Stimulated activated CD8-positive, alpha-beta memory T cell treated with anti-CD3 and anti-CD28 coated beads, Interleukin-12 subunit alpha, Interleukin-12 subunit beta, amount 100 ng/mL, for 24 hours (primary cell): ENCODE results near the gene FSTL5.

Source experiments
- DNase-seq: peaks from one replicate; pipeline ENCODE4 v3.0.0-alpha.2; 2020; ENCODE audit errors: extremely low read depth

FSTL5 gene

DNA sequence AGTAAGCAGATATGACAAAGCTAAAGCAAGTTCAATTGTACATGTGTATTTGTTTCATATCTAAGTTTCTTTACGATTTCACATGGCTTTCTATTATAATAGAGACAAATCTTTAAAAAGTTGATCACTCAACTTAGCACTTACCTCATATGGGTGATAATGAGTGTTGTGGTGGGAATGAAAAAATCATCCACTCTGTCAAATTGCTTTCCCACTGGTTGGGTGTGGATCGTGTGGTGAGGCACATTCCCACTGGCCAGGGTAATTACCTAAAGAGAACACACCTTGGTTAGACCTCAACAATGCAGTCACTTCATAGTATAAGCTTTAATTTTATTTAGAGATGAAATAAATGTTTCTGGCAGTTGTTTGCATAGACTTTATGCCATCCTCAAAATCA, 708.9 kb downstream of the FSTL5 start:
- DNase-seq = no peak

DNA sequence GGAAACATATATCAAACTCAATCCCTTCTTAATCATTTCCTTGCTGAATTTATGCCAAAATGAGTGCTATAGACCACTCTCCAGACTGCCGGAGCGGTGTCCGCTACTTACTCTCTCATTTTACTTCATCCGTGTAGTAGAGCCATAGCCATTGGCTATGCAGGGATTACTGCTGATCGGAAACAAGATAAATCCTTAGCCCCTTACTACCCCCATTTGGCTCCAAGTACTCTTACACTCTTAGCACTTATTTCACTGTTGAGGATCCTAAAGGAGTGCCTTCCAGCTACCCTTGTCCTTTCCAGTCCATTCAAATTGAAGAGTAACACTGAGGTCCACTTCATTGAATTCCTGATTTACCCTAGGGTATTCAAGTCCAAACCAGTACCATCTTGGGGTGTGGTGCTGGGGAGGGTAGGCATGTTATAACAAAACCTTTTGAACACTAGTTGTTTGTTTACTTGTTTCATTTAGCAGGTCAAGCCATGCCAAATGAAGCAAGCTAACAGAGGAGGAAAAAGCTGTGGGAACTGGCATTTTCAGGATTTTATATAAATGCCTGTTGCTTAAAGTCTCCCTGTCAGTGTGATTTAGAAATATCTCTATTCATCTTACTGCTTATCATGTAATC, 715.1 kb downstream of the FSTL5 start:
- DNase-seq = no peak

DNA sequence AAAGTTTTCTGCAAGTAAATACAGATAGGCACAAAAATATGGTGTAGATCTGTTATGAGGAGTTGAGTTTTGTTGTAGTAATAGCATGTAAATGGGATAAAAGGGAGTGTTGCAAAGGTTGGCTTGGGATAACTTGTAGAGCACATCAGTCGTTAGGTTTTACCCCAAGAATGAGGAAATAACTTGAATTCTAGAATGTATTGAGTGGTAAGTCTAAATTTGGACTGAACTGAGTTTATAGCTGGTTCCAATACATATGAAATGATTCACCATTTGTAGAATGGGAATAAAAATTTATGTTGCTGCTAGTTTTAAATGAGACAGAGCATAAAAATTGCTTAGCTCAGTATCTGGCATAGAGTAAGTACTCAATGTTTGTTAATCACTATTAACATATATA, 719.2 kb downstream of the FSTL5 start:
- DNase-seq = no peak

DNA sequence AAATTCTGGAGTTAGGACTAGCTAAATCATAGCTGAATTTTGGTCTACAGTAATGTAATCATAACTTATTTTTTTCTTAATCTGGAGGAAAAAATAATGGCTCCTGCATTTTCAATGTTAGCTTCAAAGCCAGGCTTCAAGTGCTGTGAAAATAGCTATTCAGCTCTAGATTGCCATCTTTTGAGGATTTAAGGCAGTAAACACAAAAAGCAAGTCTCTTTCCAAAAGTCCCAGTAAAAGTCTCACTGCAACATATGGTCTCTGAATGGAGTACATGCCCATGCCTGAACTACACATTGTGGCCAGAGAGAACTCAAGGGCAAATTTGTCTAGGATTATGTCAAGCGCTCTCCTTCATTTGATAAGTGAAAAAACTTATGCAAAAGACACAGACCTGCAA, 720.9 kb downstream of the FSTL5 start:
- DNase-seq = no peak

DNA sequence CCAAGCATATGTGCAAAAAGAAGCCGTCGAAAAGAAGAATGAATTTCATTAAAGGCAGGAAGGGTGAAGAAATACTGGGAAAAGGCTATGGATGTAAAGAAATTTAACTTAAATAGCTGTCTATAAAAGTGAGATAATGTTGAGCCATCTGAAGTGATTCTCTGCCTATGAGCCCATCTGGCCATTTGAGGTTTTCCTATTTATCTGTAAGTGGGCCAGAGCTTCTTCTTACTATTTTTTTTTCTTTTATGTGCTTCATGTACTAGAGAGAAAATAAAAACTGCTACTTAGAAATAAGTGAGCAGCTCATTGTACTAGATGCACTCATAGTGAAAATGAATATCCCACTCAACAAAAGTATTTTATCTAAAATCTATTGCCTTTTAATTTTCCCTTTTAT, 725.7 kb downstream of the FSTL5 start:
- no peak for DNase-seq

DNA sequence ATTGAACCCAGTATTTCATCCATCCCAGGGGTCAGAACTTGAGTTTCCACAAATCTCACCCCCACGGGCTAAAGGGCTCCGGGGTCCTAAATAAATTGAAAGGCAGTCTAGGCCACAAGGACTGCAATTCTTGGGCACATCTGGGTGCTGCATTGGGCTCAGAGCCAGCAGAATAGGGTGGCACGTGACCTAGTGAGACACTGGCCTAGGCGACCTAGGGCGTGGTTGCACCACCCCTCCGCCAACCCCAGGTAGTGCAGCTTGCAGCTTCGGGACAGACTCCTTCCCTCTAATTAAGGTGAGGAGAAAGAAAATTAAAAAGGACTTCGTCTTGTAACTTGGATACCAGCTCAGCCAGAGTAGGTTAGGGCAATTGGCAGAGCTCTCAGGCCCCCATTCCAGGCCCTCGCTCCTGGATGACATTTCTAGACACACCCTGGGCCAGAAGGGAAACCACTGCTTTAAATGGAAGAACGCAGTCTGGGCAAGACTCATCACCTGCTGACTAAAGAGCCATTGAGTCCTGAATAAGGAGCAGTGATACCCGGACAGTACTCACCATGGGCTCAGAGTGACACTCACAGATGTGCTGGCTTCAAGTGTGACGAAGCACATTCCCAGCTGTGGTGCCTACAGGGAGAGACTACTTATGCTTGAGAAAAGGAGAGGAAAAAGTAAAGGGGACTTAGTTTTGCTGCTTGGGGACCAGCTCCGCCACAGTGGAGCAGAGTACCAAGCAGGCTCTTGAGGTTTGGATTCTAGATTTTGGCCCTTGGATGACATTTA, 735.4 kb downstream of the FSTL5 start:
- no peak for DNase-seq

DNA sequence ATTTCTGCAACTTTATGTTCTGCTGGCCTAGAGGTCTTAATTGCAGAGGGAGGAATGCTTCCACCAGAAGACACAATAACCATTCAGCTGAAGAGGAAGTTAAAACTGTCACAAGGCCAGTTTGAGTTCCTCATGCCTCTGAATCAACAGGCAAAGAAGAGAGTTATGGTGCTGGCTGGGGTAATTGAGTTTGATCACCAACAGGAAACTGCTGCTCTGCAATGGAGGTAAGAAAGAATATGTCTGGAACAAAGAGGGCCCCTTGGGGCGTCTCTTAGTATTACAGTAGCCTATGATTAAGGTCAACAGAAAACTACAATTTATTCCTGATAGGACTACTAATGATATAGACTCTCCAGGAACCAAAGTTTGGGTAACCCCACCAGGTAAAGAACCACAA, 744.0 kb downstream of the FSTL5 start:
- DNase-seq = no peak

GRCh38 chr4:161411901-161412300, 751.9 kb downstream of the FSTL5 start:
- DNase-seq = no peak

- DNase-seq = no peak
These were observed 759.3 kb downstream of the FSTL5 start for GRCh38 chr4:161404346-161405110.

GRCh38 chr4:161403781-161404180, 760.0 kb downstream of the FSTL5 start:
- DNase-seq = no peak

GRCh38 chr4:161393602-161394001, 770.2 kb downstream of the FSTL5 start:
- DNase-seq = no peak

- no peak for DNase-seq
These were observed 781.1 kb downstream of the FSTL5 start for GRCh38 chr4:161382655-161383054.

DNA sequence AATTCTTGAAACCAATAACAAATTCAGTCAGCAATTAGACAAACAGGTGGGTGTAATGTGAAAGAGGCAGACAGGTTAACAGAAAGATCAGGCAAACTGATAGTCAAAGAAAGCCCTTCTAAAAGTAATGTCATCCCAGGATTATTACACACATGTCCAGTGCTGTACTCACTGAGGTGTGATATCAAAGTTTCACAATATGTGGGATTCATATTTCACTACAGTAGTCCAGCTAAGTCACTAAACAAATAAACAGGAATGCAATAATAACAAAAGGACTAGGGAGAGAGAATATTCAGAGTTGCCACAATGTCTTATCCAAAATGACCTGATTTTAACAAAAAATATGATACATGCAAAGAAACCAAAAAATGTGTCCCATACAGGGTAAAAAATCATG, 787.5 kb downstream of the FSTL5 start:
- DNase-seq = no peak

DNA sequence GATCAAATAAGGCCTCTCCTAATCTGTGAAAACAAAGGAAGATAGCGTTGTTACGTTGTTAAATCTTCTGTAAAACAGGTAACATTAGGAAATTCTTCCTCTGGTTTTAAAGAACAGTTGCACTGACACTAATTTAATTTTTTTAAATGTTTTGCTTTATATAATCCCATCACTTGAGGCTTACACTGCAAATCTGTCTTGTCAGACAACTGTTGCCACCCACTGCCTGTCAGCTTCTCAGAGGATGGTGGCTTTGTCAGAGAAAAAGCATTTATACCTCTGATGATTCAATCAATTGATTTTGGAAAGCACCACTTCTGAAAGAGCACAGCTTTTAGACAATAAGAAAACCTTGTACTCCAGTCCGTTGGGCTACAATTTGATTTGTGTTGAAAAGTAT, 799.1 kb downstream of the FSTL5 start:
- DNase-seq = no peak

GRCh38 chr4:161360982-161361381, 802.8 kb downstream of the FSTL5 start:
- DNase-seq = no peak

DNA sequence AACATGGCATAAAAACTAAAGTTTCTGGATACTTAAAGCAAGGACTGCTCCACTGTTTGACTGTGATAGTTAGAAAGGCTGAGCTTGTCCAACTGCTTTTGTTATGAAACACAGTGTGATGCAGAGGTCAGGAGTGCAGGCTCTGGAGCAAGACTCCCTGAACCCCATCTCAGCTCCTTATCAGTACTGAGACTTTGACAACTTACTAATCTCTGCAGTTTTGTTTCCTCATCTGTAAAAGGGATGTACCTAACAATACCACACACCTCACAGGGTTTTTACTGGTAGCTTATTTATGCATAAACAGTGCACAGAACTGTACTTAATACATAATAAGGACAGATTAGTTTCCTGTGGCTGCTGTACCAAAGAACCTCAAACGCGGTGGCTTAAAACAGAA, 804.3 kb downstream of the FSTL5 start:
- no peak for DNase-seq

DNA sequence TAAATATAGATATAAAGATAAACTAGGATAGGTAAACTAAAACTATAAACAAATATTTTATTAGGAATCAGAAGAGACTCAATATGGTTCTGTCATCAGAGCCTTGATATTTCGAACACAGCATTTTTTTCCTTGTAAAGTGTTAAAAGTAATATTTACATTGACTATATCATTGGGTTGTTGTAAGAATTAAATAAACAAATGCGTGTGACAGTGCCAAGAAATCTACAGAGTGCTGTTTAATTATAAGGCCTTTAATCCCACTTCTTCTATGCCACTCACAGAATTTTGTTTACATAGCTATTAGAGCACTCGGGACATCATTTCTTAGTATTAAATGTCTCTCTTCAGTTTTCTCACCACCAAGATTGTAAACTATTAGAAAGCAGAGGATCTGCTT, 807.4 kb downstream of the FSTL5 start:
- DNase-seq = no peak

DNA sequence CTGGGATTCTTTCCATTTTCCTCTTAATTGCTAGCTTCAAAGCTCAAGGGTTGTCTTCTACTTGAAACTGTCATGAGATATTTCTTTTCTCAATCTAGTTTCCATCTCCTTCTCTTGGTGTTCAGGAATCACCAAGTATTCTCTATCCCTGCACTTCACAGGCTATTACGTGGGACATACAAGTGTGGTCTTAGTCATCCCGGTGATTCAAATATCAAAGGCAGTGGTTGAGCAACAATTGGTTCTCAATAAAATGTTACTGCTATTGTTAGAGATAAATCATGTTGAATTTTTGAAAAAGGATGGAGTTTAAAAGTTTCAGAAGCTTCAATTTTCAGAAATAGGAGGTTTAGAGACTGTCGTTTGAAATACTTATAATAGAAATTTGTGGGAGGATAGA, 812.9 kb downstream of the FSTL5 start:
- DNase-seq = no peak

- no peak for DNase-seq
These were observed 818.1 kb downstream of the FSTL5 start for GRCh38 chr4:161345741-161346140.

GRCh38 chr4:161343569-161343950, 820.2 kb downstream of the FSTL5 start:
- no peak for DNase-seq

DNA sequence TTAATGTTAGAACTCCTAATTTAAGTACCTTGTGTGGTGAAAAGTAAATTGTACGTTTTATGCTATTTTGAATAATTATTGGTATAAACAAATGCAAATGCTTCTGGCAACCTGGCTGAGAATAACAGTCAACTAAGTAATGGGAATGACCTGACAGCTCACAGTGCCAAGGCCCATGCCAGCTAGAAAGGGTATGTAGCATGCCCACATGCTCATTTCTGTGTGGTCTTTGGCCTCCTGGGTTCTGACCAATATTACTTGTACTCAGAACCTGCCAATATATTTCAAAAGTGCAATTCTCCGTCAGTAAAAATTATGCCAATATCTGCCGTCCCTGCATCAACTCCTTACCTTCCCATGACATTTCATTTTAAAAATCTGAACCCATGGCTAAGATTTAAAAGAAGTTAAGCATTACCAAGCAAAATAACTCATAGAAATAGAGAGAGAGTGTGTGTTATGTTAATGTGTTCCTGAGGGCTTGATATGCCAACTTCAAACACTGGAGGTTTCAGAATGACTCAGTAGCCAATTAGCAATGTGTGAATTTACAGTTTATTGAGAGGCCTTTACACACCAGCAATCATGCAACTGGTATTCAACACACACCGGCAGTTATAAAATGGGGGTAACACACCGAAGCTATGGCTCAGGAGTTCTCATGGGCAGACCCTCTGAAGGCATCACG, 820.8 kb downstream of the FSTL5 start:
- no peak for DNase-seq

DNA sequence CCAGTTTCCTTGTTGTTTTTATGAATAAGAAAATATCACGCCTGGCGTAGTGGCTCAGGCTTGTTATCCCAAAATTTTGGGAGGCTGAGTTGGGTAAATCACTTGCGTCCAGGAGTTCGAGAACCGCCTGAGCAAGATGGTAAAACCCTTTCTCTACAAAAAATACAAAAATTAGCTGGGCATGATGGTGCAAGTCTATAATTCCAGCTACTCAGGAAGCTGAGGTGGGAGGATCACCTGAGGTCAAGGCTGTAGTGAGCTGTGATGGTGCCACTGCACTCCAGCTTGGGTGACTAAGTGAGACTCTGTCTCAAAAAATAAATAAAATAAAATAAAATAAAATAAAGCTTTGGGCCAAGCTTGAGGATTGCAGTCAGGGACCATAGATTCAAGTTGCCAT, 827.2 kb downstream of the FSTL5 start:
- DNase-seq = no peak
